Left lung (tissue), 10 donors: ENCODE results near the gene KANSL2. TPM values are rescaled to one million over a fixed set of nuclear protein-coding genes. Genes with fewer than 3 reads are reported as not detected.

Experiments
- ATAC-seq: fragments of 200-7000 bp; cut with Tn5 transposase; one replicate; pipeline ENCODE4 v1.9.1; 2020; ENCODE audit warnings: moderate library complexity
- DNase-seq, 4 donors: peaks; one replicate each; pipeline ENCODE4 v3.0.0-alpha.2; 2013 to 2020
- H3K27ac ChIP-seq, 2 donors: fragments of 200-600 bp; sonication (generic) in 1 of 2; one replicate each; pipeline versions ENCODE4 v1.5.0 to v1.8.0; 2020 to 2021
- H3K27me3 ChIP-seq, 2 donors: fragments of 200-600 bp; sonication (generic) in 1 of 2; one replicate each; pipeline versions ENCODE4 v1.5.0 to v1.8.0; 2020 to 2021
- H3K36me3 ChIP-seq, 2 donors: fragments of 200-600 bp; sonication (generic) in 1 of 2; one replicate each; pipeline versions ENCODE4 v1.5.0 to v1.8.0; 2020 to 2021
- H3K4me1 ChIP-seq, 2 donors: fragments of 200-600 bp; one replicate each; pipeline ENCODE4 v1.8.0; 2021
- H3K4me3 ChIP-seq, 2 donors: fragments of 200-600 bp; sonication (generic) in 1 of 2; one replicate each; pipeline versions ENCODE4 v1.5.0 to v1.8.0; 2020 to 2021; ENCODE audit warnings: mild to moderate bottlenecking in 1 of 2
- H3K9me3 ChIP-seq, 2 donors: fragments of 200-600 bp; sonication (generic) in 1 of 2; one replicate each; pipeline versions ENCODE4 v1.5.0 to v1.8.0; 2020 to 2021
- intact Hi-C, 2 donors: fragments of 100-400 bp; cut with DNase I; formaldehyde crosslinking; loops; one replicate each; pipeline versions ENCODE4 v1.11.2 to v1.14.2; 2022
- polyA plus RNA-seq, 6 donors: library from polyadenylated mRNA; unstranded; fragments of 120-200 nt; gene quantifications; one replicate each; pipeline ENCODE4 v1.2.1, GENCODE V29; 2013; ENCODE audit not compliant: insufficient read length in 6 of 6
- total RNA-seq, 2 donors: library from RNA; stranded (reverse); fragmentation: NEBNext Ultra II Directional; extraction: Animal tissue kit (Norgen Biotek cat#: 25700); gene quantifications; one replicate each; pipeline ENCODE4 v1.2.1, GENCODE V29; 2021
- TF ChIP-seq, protein P1 (sequence below), 2 donors: fragments of 200-600 bp; sonication (generic) in 1 of 2; IDR thresholded peaks; one replicate each; pipeline versions ENCODE4 v1.5.0 to v1.8.0; 2021; ENCODE audit warnings: antibody characterized with exemption in 2 of 2
- donor health status: DM: no; HTN: yes; CAD: no.
- donor health status: DM: no; HTN: no; CAD: no.

Gene KANSL2
- total and polyA plus RNA-seq, 8 donors, result 28.0 to 58.3 (median 50.0) TPM

- H3K4me3 ChIP-seq, result no peak overlapping the region
- no peaks in the 10 kb centered on the region for H3K4me1 ChIP-seq
- intact Hi-C loops, result no loop called here
- H3K9me3 ChIP-seq, result no peaks in the 10 kb centered on the region
- no peak overlapping the region for H3K27ac ChIP-seq
- ATAC-seq, result no peak
- no peaks in the 10 kb centered on the region for H3K27me3 ChIP-seq
- TF ChIP-seq, protein P1, sequence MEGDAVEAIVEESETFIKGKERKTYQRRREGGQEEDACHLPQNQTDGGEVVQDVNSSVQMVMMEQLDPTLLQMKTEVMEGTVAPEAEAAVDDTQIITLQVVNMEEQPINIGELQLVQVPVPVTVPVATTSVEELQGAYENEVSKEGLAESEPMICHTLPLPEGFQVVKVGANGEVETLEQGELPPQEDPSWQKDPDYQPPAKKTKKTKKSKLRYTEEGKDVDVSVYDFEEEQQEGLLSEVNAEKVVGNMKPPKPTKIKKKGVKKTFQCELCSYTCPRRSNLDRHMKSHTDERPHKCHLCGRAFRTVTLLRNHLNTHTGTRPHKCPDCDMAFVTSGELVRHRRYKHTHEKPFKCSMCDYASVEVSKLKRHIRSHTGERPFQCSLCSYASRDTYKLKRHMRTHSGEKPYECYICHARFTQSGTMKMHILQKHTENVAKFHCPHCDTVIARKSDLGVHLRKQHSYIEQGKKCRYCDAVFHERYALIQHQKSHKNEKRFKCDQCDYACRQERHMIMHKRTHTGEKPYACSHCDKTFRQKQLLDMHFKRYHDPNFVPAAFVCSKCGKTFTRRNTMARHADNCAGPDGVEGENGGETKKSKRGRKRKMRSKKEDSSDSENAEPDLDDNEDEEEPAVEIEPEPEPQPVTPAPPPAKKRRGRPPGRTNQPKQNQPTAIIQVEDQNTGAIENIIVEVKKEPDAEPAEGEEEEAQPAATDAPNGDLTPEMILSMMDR (IDR thresholded peaks at IDR 0.05), result no peak
- DNase-seq, result no peak
- H3K36me3 ChIP-seq, result peaks cover 0 to 33% of the 10 kb centered on the region in 2 donors
Observed at GRCh38 chr12:48640854-48641253, 41.2 kb downstream of the KANSL2 start.

GRCh38 chr12:48640428-48640827, 41.6 kb downstream of the KANSL2 start:
- no peak for ATAC-seq
- TF ChIP-seq, protein P1 (IDR thresholded peaks at IDR 0.05), result no peak
- intact Hi-C loops, result no loop called here

GRCh38 chr12:48631071-48631470, 51.0 kb downstream of the KANSL2 start:
- DNase-seq, result peak in 1 of 4 donors; percentile 24

More at GRCh38 chr12:48640428-48640827, 41.6 kb downstream of the KANSL2 start:
- Histone ChIP-seq H3K27me3 (no peaks in the 10 kb centered on the region), H3K4me3 (no peak overlapping the region), H3K9me3 (no peaks in the 10 kb centered on the region), H3K36me3 (peaks cover 0 to 29% of the 10 kb centered on the region in 2 donors), H3K27ac (no peak overlapping the region), H3K4me1 (no peaks in the 10 kb centered on the region)
- no peak for DNase-seq

GRCh38 chr12:48630346-48630745, 51.7 kb downstream of the KANSL2 start:
- H3K9me3 ChIP-seq, result no peaks in the 10 kb centered on the region
- no peak overlapping the region for H3K4me3 ChIP-seq
- DNase-seq (no peak), ATAC-seq (no peak)
- peaks cover 0 to 17% of the 10 kb centered on the region in 2 donors for H3K27me3 ChIP-seq
- no peaks in the 10 kb centered on the region for H3K36me3 ChIP-seq
- TF ChIP-seq, protein P1 (IDR thresholded peaks at IDR 0.05), result no peak
- no peaks in the 10 kb centered on the region for H3K4me1 ChIP-seq
- intact Hi-C loops, result no loop called here
- no peak overlapping the region for H3K27ac ChIP-seq

More at GRCh38 chr12:48631071-48631470, 51.0 kb downstream of the KANSL2 start:
- Histone ChIP-seq H3K27me3 (peaks cover 0 to 17% of the 10 kb centered on the region in 2 donors), H3K36me3 (no peaks in the 10 kb centered on the region), H3K9me3 (no peaks in the 10 kb centered on the region), H3K27ac (no peak overlapping the region), H3K4me1 (no peaks in the 10 kb centered on the region), H3K4me3 (no peak overlapping the region)
- intact Hi-C loops, result no loop called here
- TF ChIP-seq, protein P1 (IDR thresholded peaks at IDR 0.05), result no peak
- no peak for ATAC-seq

DNA sequence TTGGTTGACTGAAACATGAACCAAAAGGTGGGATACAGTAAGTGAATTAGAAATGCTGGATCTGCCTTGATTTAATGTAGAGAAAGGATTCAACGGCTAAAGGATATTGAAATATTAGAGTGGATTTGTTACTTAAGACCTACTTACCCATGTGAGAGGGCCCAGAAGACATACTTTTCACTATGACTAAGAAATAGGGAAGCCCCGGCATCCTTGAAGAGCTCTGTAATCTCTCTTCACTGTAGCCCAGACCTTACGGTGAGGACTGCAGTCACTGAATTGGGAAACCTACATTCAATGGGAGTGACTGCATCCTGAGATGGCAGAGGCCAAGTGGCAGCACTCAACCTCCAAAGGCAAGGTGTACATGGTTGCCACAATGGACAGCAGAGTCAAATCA, 52.5 kb downstream of the KANSL2 start:
- ATAC-seq (no peak), DNase-seq (no peak)
- no peak overlapping the region for H3K27ac ChIP-seq
- no peaks in the 10 kb centered on the region for H3K36me3 ChIP-seq
- H3K9me3 ChIP-seq, result no peaks in the 10 kb centered on the region
- peaks cover 0 to 17% of the 10 kb centered on the region in 2 donors for H3K27me3 ChIP-seq
- no peak overlapping the region for H3K4me3 ChIP-seq
- TF ChIP-seq, protein P1 (IDR thresholded peaks at IDR 0.05), result no peak
- intact Hi-C loops, result no loop called here
- no peaks in the 10 kb centered on the region for H3K4me1 ChIP-seq
